ENCODE data around the gene PBX1.

PBX1 gene

DNA sequence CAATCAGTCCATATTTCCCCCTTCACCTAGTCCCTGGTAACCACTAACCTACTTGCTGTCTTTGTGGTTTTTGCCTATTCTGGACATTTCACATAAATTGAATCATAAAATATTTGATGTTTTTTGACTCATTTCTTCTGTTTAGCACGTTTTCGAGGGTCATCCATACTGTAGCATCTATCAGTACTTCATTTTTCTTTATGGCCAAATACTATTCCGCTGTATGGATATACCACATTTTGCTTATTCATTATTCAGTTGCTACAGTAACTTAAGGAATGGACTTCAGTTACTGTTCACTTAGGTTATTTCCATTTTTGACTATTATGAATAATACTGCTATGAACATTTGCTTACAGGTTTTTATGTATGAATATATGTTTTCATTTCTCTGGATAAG is 12.3 kb downstream of the PBX1 start:
- DNase-seq (no peak), ATAC-seq (ENCODE audit: insufficient read depth, low read depth) (no peak)
- Histone ChIP-seq H3K9me3 (ENCODE audit: insufficient read depth, low read length, severe bottlenecking) (no peaks in the 10 kb centered on the region), H3K79me2 (ENCODE audit: insufficient read depth, low read length) (no peaks in the 10 kb centered on the region), H3K9ac (ENCODE audit: low read depth, low read length) (no peak overlapping the region), H3K27me3 (ENCODE audit: insufficient read depth, low read length, poor library complexity) (peaks cover 11% of the 10 kb centered on the region), H2AFZ (ENCODE audit: low read depth, low read length) (no peak overlapping the region), H3K4me3 (ENCODE audit: low read depth in 1 of 2, low read length in 2 of 2) (no peak overlapping the region), H3K36me3 (ENCODE audit: insufficient read depth, low read length) (no peaks in the 10 kb centered on the region), H3K4me2 (ENCODE audit: insufficient read depth, low read length) (no peak overlapping the region), H4K20me1 (ENCODE audit: insufficient read depth, low read length) (no peaks in the 10 kb centered on the region), H3K4me1 (ENCODE audit: insufficient read depth, low read length) (no peaks in the 10 kb centered on the region), H3K27ac (ENCODE audit: low read length) (no peak overlapping the region)
- TF ChIP-seq EZH2 (IDR thresholded peaks at IDR 0.05; ENCODE audit: borderline replicate concordance, low read depth, low read length, severe bottlenecking), result no peak
- TF ChIP-seq, protein P1, sequence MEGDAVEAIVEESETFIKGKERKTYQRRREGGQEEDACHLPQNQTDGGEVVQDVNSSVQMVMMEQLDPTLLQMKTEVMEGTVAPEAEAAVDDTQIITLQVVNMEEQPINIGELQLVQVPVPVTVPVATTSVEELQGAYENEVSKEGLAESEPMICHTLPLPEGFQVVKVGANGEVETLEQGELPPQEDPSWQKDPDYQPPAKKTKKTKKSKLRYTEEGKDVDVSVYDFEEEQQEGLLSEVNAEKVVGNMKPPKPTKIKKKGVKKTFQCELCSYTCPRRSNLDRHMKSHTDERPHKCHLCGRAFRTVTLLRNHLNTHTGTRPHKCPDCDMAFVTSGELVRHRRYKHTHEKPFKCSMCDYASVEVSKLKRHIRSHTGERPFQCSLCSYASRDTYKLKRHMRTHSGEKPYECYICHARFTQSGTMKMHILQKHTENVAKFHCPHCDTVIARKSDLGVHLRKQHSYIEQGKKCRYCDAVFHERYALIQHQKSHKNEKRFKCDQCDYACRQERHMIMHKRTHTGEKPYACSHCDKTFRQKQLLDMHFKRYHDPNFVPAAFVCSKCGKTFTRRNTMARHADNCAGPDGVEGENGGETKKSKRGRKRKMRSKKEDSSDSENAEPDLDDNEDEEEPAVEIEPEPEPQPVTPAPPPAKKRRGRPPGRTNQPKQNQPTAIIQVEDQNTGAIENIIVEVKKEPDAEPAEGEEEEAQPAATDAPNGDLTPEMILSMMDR (IDR thresholded peaks at IDR 0.05; ENCODE audit: borderline replicate concordance, extremely low read depth, low read length, poor library complexity, severe bottlenecking), result no peak

DNA sequence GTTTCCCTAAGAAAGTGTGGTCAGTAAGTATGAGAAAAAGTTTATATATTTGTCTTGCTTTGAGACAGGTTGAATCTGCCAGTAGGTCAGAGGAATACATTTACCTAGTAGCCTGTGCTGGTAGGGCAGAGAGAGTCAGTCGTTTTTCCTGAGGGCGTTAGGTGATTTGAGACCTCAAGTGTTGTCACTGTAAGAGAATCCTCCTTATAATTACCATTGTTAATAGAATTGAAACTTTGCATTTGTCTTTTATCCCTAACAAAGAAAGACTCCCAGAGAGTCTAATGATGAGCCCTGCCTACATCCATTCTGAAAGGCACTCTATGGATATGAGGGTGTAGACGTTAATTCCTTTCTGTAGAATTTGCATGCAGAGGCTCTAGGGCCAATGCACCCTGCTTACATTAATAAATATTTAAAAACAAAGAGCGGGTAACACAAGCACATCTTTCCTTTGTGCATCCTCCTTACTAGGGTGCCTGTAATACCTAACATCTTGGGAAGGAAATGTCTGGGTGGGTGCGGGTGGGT is 16.4 kb downstream of the PBX1 start:
- no peaks in the 10 kb centered on the region for H3K79me2 ChIP-seq (ENCODE audit: insufficient read depth, low read length)
- no peak for DNase-seq

DNA sequence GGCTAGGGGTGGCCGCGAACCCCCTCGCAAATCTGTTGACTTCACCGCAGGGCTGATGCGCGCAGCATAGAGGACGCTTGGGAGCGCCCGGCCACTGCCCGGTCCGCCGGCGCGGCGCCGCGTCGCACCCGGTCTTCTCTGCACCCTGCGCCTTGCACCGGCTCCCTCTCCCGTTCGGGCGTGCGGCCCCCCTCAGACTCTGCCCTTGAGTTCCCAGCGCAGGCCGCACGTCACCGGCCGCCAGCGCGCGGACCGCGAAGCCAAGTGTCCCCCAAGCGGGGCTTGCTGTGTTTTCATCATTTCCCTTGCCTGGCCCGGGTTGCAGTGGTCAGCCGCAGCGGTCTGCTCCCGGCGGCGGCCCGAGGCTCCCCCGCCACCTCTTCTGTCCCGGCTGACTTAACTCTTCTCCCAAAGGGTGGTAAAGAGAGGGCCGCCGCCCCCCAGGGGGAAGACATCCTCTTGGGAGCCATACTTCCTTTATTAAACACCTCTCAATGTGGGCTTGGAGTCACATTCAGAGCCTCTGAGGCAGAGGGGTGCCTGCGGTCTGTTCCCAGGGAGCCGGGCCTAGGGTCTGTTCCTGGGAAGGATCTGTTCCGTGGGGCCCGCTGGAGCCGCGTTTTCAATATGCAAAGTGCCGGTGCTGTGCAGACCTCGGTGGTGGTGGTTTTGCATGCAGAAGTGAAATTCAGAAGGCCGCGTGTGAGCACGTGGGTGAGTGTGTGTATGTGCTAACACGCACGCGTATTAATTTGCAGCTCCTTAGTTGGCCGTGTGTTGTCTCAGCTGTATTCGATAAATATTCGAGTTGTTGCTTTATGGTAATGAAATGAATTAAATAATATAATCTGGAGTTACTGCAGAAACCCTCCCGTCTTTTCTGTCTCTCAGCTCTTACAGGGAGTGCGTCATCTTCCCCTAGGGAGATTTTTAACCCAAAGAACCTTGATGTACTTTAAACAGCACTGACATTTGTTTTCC is 17.6 kb downstream of the PBX1 start:
- H3K4me3 ChIP-seq (ENCODE audit: low read depth in 1 of 2, low read length in 2 of 2), result no peak overlapping the region
- no peak overlapping the region for H3K9ac ChIP-seq (ENCODE audit: low read depth, low read length)
- DNase-seq, result no peak

More for the DNA sequence above, 16.4 kb downstream of the PBX1 start:
- no peak overlapping the region for H3K27ac ChIP-seq (ENCODE audit: low read length)
- no peaks in the 10 kb centered on the region for H3K9me3 ChIP-seq (ENCODE audit: insufficient read depth, low read length, severe bottlenecking)
- H3K4me1 ChIP-seq (ENCODE audit: insufficient read depth, low read length), result no peaks in the 10 kb centered on the region
- H3K9ac ChIP-seq (ENCODE audit: low read depth, low read length), result no peak overlapping the region
- H4K20me1 ChIP-seq (ENCODE audit: insufficient read depth, low read length), result no peaks in the 10 kb centered on the region
- H2AFZ ChIP-seq (ENCODE audit: low read depth, low read length), result no peak overlapping the region
- H3K4me2 ChIP-seq (ENCODE audit: insufficient read depth, low read length), result no peak overlapping the region
- TF ChIP-seq, protein P1 (IDR thresholded peaks at IDR 0.05; ENCODE audit: borderline replicate concordance, extremely low read depth, low read length, poor library complexity, severe bottlenecking), result no peak
- TF ChIP-seq EZH2 (IDR thresholded peaks at IDR 0.05; ENCODE audit: borderline replicate concordance, low read depth, low read length, severe bottlenecking), result no peak
- no peaks in the 10 kb centered on the region for H3K36me3 ChIP-seq (ENCODE audit: insufficient read depth, low read length)
- no peaks in the 10 kb centered on the region for H3K27me3 ChIP-seq (ENCODE audit: insufficient read depth, low read length, poor library complexity)
- no peak overlapping the region for H3K4me3 ChIP-seq (ENCODE audit: low read depth in 1 of 2, low read length in 2 of 2)
- no peak for ATAC-seq (ENCODE audit: insufficient read depth, low read depth)

More for the DNA sequence above, 17.6 kb downstream of the PBX1 start:
- no peaks in the 10 kb centered on the region for H3K9me3 ChIP-seq (ENCODE audit: insufficient read depth, low read length, severe bottlenecking)
- H2AFZ ChIP-seq (ENCODE audit: low read depth, low read length), result no peak overlapping the region
- no peaks in the 10 kb centered on the region for H3K36me3 ChIP-seq (ENCODE audit: insufficient read depth, low read length)
- H3K27ac ChIP-seq (ENCODE audit: low read length), result no peak overlapping the region
- no peak overlapping the region for H3K4me2 ChIP-seq (ENCODE audit: insufficient read depth, low read length)
- H3K79me2 ChIP-seq (ENCODE audit: insufficient read depth, low read length), result no peaks in the 10 kb centered on the region
- no peaks in the 10 kb centered on the region for H4K20me1 ChIP-seq (ENCODE audit: insufficient read depth, low read length)
- no peaks in the 10 kb centered on the region for H3K27me3 ChIP-seq (ENCODE audit: insufficient read depth, low read length, poor library complexity)
- no peaks in the 10 kb centered on the region for H3K4me1 ChIP-seq (ENCODE audit: insufficient read depth, low read length)
- no peak for ATAC-seq (ENCODE audit: insufficient read depth, low read depth)
- TF ChIP-seq, protein P1 (IDR thresholded peaks at IDR 0.05; ENCODE audit: borderline replicate concordance, extremely low read depth, low read length, poor library complexity, severe bottlenecking), result no peak
- TF ChIP-seq EZH2 (IDR thresholded peaks at IDR 0.05; ENCODE audit: borderline replicate concordance, low read depth, low read length, severe bottlenecking), result no peak

Data from DND-41 (cell line).